Activated T-cell treated with anti-CD3 and anti-CD28 coated beads, Interleukin-2, amount 50 U/mL, for 1 hour (primary cell): ENCODE measurements around the gene OR52I2.

ENCODE experiments used
- DNase-seq: peaks from one replicate; pipeline ENCODE4 v3.0.0-alpha.2; 2020

The OR52I2 gene

GRCh38 chr11:4581443-4581842, at the start of gene OR52I2:
Gene OR52I2, plus strand, starts transcription at chr11:4581743.
- DNase-seq, result no peak

DNA sequence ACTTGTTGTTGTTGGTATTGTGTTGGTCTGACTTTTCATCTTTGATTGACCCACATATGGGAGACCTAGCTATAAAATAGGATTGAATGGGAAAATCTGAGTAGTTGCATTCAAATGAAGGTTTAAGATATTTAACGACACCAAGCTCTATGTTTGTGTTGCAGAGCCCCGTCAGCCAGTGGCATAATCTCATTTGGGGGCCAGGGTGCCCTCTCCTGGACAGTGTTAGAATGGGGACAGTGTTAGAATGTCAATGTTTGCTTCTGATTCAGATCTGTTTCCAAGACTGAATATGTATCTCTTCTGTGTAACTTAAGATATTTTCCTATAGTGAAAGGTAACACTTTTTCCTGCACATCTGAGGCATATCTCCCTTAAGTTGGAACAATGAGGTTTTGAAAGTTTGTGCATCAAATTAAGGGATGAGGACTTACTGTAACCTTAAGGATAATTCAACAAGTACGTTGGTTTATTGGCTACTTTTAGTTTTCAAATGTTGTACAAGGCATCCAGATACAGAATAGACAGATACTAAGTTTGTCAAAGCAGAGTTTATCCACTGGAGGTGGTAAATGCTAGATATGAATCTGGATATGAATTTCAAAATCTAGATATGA, 41.8 kb upstream of the OR52I2 start:
- DNase-seq, result peak; percentile 50

DNA sequence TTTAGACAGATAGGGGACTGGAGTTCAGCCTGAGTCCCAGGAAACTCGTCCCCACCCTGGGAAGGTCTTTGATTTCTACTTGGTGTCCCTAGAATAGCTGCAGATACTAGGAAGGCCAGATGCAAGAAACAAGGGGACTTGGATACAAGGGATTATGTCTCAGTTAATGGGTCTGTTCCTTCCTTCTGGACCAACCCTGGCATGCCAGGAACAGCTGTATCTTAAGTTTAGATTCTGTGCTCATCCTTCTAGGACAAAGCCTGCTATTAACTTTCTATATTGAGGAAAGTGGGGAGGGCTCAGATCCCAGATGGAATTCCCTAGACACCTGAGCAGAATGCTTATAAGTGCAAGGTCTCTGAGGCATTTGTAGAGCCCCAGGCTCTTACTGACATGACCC, 40.5 kb upstream of the OR52I2 start:
- no peak for DNase-seq

DNA sequence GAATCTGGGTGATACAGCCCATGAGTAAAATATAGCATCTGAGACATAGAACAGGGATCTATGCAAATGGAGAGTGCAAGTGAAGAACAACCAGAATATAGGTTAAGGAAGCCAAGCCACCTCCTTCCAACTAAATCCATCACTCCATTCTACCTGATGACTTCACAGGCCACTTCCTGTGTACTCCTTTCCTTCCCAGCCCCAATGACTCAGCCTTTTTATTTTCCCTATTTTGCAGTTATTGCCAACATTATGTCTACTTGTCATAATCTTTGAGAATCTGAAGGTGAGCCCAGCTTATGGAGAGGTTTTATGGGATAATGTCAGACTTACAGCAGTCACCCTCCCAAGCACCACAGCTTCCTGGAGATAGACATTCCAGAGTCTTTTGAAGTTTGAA, 38.0 kb upstream of the OR52I2 start:
- no peak for DNase-seq

GRCh38 chr11:4544891-4545290, 36.7 kb upstream of the OR52I2 start, which contains the start of gene OR52M1:
Gene OR52M1, plus strand, starts transcription at chr11:4545191. Its CDS starts 0 bp downstream, at chr11:4545191.
- DNase-seq, result no peak

DNA sequence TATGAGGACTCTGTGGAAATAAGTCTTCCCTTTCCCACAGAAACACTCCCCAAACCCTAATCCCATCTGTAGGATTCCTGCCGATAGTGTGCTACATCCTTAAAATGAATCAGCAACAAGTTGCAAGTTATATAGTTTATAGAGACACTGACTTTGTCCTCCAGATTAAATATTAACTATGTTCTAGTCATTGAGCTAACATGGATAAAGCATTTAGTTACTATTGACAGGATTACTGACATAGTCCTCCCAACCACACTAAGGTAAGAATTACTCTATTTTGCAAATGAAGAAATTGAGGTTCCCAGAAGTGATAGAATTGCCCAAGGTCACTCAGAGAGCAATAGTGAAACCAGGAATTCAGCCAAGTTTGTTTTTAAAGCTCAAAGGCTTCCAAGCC, 34.7 kb upstream of the OR52I2 start:
- DNase-seq, result no peak

DNA sequence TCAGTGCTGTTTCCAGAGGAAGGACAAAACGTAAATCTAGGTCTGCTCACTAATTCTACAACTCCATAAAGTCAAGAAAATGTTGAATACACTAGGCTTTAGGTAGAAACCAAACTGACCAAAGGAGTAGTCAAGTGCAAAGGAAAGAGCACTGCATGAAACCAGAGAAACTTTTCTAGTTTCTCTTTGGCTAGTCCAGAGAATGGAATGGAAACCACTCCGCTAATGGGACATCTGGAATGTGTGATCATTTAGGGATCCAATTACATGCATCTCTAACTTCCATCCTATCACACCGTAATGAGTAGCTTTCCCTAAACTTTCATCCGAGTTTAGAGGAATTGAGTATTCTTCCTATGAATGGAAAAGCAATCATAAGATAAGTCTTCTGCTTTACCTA, 34.1 kb upstream of the OR52I2 start:
- no peak for DNase-seq

DNA sequence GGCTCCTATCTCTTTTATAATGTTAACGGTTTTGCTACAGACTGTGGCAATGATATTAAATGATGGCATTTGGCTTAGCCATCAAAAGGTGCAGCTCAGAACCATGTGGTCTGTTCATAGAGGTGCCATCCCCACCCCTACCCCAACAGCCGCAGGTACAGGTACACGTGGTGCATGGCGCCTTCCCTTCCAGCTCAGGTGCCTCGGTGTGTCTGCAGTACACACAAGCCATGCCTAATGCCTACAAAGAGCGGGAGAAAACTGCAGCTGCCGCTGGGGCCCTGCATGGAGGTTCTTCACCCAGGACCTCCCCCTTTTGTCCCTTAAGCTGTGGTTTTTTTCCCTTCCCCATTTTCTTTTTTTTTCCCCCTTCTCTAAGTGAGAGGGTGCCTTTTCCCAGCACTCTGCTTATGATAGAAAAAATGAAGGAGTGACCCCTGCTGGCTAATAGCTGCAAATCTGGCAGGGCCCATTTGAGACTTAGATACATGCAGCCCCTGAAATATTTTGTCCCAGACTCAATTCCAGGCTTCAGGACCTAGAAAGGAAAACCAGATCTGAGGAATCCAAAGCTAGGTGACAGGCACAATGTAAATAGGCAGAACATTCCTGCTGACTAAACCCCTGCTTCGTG, 30.1 kb upstream of the OR52I2 start:
- no peak for DNase-seq

DNA sequence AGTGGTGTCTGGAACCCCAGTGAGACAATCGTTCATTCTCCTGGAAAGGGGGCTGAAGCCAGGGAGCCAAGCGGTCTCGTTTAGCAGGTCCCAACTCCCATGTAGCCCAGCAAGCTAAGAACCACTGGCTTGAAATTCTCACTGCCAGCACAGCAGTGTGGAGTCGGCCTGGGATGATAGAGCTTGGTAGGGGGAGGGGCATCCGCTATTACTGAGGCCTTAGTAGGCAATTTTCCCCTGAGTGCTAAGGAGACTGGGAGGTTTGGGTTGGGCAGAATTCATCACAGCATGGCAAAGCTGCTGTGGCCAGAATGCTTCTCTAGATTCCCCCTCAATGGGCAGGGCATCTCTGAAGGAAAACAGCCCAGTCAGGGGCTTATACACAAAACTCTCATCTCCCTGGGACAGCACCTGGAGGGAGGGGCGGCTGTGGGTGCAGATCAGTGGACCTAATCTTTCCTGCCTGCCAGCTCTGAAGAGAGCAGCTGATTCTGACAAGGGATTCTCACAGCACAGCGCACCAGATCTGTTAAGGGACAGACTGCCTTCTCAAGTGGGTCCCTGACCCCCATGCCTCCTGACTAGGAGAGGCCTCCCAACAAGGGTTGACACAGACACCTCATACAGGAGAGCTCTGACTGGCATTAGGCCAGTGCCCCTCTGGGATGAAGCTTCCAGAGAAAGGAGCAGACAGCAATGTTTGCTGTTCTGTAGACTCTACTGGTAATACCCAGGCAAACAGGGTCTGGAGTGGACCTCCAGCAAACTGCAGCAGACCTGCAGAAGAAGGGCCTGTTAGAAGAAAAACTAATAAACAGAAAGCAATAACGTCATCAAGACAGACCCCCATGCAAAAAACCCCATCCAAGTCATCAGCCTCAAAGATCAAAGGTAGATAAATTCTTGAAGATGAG, 21.8 kb upstream of the OR52I2 start:
- no peak for DNase-seq

DNA sequence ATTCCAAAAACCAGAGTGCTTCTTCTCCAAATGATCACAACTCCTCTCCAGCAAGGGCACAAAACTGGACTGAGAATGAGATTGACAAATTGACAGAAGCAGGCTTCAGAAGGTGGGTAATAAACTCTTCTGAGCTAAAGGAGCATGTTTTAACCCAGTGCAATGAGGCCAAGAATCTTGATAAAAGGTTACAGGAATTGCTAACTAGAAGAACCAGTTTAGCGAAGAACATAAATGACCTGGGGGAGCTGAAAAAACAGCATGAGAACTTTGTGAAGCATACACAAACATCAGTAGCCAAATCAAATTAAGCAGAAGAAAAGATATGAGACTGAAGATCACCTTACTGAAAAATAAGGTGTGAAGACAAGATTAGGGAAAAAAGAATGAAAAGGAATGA, 21.1 kb upstream of the OR52I2 start:
- DNase-seq, result no peak

DNA sequence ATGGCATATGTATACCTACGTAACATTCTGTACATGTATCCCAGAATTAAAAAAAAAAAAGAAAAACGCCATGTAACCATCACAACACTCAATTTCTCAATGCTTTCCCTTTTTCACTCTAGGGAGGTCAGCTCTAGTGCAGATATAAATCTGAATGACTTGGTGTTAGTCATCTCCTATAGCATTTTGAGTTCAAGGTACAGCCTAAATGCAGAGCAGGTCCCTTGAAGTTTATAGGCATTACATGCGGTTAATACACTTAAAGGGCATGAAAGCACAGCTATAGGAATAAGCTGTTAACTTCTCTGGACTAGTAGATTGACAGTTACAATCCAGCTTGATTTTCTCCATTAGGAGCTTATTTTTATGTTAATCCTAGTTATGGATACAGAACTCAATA, 16.2 kb upstream of the OR52I2 start:
- DNase-seq, result no peak

GRCh38 chr11:4569075-4569474, 12.5 kb upstream of the OR52I2 start:
- no peak for DNase-seq

- DNase-seq, result no peak
These were observed 4.7 kb upstream of the OR52I2 start for GRCh38 chr11:4576880-4577279.

GRCh38 chr11:4577761-4578160, 3.8 kb upstream of the OR52I2 start:
- no peak for DNase-seq

- DNase-seq, result no peak
These were observed 2.9 kb upstream of the OR52I2 start for GRCh38 chr11:4578624-4579023.

DNA sequence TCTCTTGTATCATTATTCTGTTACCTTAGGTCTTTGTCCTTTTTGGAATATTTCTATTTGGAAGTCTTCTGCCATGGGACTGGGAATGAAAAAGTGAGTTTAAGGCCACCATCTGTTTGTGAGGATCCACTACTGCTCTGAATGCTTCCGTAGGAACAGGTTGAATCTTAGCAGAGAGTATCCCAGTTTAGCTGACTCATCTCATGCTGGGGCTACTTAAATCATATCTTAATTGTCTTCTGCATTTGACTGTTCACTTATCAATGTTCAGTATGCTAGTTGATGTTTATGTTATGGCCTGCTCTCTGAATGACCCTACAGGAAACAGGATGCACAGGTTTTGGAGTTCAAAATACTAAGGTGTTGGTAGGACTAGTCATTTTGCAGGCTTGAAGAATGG, 1.4 kb upstream of the OR52I2 start:
- DNase-seq, result no peak

DNA sequence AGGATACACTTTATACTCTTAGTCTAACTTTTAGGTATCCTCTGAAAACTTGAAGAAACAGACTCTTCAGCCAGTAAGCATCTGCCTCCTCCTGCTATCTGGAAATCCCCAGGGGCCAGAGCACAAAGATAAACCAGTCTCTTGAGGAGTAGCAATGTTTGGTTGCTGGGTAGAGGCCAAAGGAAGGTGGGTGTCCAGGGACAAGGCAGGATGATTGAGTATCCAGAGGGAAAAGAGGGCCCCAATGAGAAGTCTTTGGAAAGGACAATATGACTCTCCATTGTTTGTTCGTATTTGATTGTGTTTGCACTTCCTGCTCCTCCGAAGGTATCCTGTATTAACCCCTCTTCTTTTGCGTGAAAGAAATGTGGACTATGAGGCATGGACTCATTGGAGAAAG, 7.5 kb downstream of the OR52I2 start:
- DNase-seq, result no peak

DNA sequence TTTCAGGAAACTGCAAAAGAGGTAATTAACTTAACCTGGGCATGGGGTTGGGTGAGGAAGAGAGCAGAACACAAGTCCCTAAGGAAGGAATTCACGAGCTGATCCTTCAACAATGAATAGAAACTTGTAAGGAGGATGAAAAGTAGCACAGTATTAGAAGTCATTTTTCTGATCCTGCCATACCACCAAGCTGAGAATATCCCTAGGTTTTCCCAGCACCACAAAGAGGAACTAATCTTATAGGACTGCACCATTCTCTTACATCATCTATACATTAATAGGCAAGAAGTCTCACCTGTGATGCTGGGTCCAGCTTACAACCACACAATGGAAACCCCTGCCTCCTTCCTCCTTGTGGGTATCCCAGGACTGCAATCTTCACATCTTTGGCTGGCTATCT, 12.2 kb downstream of the OR52I2 start, which contains the start of gene OR52I1:
OR52I1 (plus strand) TSS at position 301 of the 400 bp plus-strand sequence; CDS start at position 301, 0 bp downstream.
- DNase-seq, result no peak

- no peak for DNase-seq
These were observed 23.5 kb downstream of the OR52I2 start for GRCh38 chr11:4605057-4605456.

- DNase-seq, result no peak
These were observed 24.9 kb downstream of the OR52I2 start for GRCh38 chr11:4606231-4607015.

DNA sequence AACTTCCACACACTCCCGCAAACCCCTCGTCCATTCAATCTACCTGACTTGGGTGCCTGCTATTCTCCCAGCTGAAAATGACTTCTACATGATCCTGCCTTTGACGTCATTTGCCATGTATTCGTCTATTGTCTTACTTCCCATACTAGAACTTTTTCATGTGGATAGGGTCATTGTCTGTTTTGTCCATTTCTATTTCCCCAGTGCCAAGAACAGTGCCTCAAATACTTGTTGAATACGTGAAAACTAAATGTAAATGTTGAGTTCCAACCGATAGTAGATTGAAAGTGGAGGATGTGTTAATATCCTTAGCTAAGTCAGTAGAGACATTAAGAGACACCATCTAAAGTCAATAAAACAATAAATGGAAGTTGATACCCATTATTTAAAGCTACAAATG, 25.6 kb downstream of the OR52I2 start:
- DNase-seq, result no peak

GRCh38 chr11:4607781-4608666, 26.5 kb downstream of the OR52I2 start, which contains the start of gene TRIM68:
Gene TRIM68, minus strand, starts transcription at chr11:4608231. Its CDS starts 2,727 bp downstream, at chr11:4605504.
- peak; percentile 95 for DNase-seq
